Colonic mucosa (tissue), 4 donors: ENCODE measurements around the gene FLRT2. TPM values are rescaled to one million over a fixed set of nuclear protein-coding genes. Genes with fewer than 3 reads are reported as not detected.

ENCODE experiments used
- DNase-seq: peaks from one replicate; pipeline ENCODE4 v3.0.0-alpha.2; 2020
- H3K27ac ChIP-seq: fragments of 200-600 bp; one replicate; pipeline ENCODE4 v1.8.0; 2021
- H3K27me3 ChIP-seq: fragments of 200-600 bp; one replicate; pipeline ENCODE4 v1.8.0; 2021
- H3K36me3 ChIP-seq: fragments of 200-600 bp; one replicate; pipeline ENCODE4 v1.8.0; 2021
- H3K4me1 ChIP-seq: fragments of 200-600 bp; one replicate; pipeline ENCODE4 v1.8.0; 2021; ENCODE audit warnings: mild to moderate bottlenecking
- H3K4me3 ChIP-seq: fragments of 200-600 bp; one replicate; pipeline ENCODE4 v1.8.0; 2021
- H3K9ac ChIP-seq, 2 donors: one replicate each; pipeline ENCODE4 v1.7.0; 2013; ENCODE audit warnings: control low read depth in 2 of 2, low read depth in 2 of 2, low read length in 2 of 2
- H3K9me3 ChIP-seq: fragments of 200-600 bp; one replicate; pipeline ENCODE4 v1.8.0; 2021
- intact Hi-C: fragments of 100-400 bp; cut with DNase I; formaldehyde crosslinking; loops from one replicate; pipeline ENCODE4 v1.14.1; 2022
- total RNA-seq, 2 donors: library from RNA; stranded (reverse); fragmentation: NEBNext Ultra II Directional in 1 of 2; extraction: Animal tissue kit (Norgen Biotek cat#: 25700) in 1 of 2; gene quantifications; one replicate each; pipeline ENCODE4 v1.2.1, GENCODE V29; 2021
- TF ChIP-seq, protein P1 (sequence below): fragments of 200-600 bp; IDR thresholded peaks from one replicate; pipeline ENCODE4 v1.8.0; 2022; ENCODE audit warnings: antibody characterized with exemption, mild to moderate bottlenecking
- donor health status: healthy.
- donor health status: DM: no; HTN: no; CAD: no.
- donor health status: DM: no; HTN: no; CAD: no.

The FLRT2 gene
- total RNA-seq, 2 donors from 2014 or later, result 2.1 to 3.0 TPM

DNA sequence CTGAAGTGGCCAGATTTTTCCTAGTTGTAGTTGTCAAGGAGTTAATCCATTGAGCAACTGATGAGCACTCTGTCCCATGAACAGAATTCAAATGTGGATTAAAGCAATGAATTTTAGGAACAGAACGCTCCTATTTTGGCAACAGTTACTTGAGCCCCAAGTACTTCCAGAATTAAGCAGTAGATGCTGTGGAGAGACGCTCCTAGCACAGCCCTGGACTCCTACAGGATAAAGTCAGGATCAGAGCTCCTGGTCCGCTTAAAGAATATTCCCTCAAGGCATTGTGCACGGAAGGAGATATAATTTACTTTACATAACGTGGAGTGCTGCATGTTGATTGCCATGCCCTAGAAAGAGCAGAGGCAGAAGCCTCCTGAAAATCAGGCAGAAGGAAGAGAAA lies 53.4 kb downstream of the FLRT2 start:
- Histone ChIP-seq H3K4me1 (no peaks in the 10 kb centered on the region), H3K9me3 (no peaks in the 10 kb centered on the region), H3K9ac (no peak overlapping the region), H3K4me3 (no peak overlapping the region), H3K27me3 (no peaks in the 10 kb centered on the region), H3K27ac (no peak overlapping the region), H3K36me3 (no peaks in the 10 kb centered on the region)
- intact Hi-C loops, result no loop called here
- no peak for DNase-seq
- TF ChIP-seq, protein P1, sequence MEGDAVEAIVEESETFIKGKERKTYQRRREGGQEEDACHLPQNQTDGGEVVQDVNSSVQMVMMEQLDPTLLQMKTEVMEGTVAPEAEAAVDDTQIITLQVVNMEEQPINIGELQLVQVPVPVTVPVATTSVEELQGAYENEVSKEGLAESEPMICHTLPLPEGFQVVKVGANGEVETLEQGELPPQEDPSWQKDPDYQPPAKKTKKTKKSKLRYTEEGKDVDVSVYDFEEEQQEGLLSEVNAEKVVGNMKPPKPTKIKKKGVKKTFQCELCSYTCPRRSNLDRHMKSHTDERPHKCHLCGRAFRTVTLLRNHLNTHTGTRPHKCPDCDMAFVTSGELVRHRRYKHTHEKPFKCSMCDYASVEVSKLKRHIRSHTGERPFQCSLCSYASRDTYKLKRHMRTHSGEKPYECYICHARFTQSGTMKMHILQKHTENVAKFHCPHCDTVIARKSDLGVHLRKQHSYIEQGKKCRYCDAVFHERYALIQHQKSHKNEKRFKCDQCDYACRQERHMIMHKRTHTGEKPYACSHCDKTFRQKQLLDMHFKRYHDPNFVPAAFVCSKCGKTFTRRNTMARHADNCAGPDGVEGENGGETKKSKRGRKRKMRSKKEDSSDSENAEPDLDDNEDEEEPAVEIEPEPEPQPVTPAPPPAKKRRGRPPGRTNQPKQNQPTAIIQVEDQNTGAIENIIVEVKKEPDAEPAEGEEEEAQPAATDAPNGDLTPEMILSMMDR, result no peak

DNA sequence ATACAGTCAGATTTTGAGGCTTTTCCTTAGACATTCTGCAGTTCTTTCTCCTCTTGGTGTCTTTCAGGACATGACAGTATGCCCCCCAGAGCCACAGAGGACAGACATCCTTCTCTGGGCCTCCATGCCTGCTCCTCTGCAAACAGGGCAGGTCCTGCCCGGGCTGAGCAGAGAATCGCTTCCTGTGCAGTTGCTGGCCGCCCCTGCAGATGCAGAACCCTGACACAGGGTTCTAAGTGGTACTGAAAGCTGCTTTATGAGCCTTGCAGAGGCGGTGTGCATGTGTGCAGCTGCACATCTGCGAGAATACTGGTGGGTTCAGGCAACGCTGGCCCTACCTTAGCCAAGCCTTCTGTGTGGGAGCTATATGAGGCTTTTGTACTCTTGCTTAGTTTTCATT lies 54.5 kb downstream of the FLRT2 start:
- no peak for DNase-seq
- H3K9me3 ChIP-seq, result no peaks in the 10 kb centered on the region
- H3K36me3 ChIP-seq, result no peaks in the 10 kb centered on the region
- H3K27ac ChIP-seq, result no peak overlapping the region
- intact Hi-C loops, result no loop called here
- TF ChIP-seq, protein P1, result no peak
- no peaks in the 10 kb centered on the region for H3K27me3 ChIP-seq
- no peaks in the 10 kb centered on the region for H3K4me1 ChIP-seq
- H3K9ac ChIP-seq, result no peak overlapping the region
- H3K4me3 ChIP-seq, result no peak overlapping the region

GRCh38 chr14:85587151-85587711 lies 57.3 kb downstream of the FLRT2 start:
- TF ChIP-seq, protein P1, result no peak
- Histone ChIP-seq H3K9ac (no peak overlapping the region), H3K36me3 (no peaks in the 10 kb centered on the region), H3K4me1 (no peaks in the 10 kb centered on the region), H3K9me3 (no peaks in the 10 kb centered on the region), H3K27ac (no peak overlapping the region), H3K27me3 (no peaks in the 10 kb centered on the region), H3K4me3 (no peak overlapping the region)
- DNase-seq, result no peak
- intact Hi-C loops, result no loop called here

DNA sequence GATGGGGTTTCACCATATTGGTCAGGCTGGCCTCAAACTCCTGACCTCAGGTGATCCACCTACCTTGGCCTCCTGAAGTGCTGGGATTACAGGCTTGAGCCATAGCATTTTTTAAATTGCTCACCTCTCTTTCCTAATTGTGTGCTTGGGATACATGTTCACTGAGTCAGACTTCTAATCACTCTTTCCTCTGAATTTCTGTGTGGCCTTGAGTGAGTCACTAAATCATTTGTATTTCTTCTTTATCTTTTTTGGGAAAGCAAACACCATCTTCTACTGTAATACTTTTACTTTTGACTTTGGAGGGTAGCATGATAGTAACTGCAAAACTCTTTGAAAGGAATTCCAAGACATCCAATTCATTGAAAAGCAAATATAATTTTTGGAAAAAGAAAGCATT lies 60.8 kb downstream of the FLRT2 start:
- no peak overlapping the region for H3K27ac ChIP-seq
- H3K9ac ChIP-seq, result no peak overlapping the region
- no peaks in the 10 kb centered on the region for H3K4me1 ChIP-seq
- H3K27me3 ChIP-seq, result no peaks in the 10 kb centered on the region
- DNase-seq, result no peak
- no peaks in the 10 kb centered on the region for H3K36me3 ChIP-seq
- no peak overlapping the region for H3K4me3 ChIP-seq
- TF ChIP-seq, protein P1, result no peak
- no peaks in the 10 kb centered on the region for H3K9me3 ChIP-seq
- intact Hi-C loops, result no loop called here

DNA sequence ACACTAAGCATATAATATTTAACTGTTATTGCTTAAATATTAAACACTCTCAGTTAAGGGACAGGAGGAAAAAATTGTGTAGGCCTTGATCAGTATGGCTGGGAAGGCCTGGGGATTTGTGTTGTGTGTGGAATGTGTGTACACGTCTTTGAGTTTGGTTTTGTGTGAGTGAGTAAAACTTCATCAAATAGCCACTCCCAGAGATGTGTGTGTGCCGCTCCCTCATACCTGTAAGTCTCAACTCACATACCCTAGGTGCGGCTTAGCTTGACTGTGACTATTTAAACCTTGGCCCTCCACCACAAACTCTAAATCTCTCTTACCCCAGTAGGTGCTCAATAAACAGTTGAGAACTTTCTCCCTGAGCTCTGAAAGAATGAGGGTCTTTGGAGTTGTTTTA lies 64.3 kb downstream of the FLRT2 start:
- H3K27me3 ChIP-seq, result no peaks in the 10 kb centered on the region
- H3K36me3 ChIP-seq, result no peaks in the 10 kb centered on the region
- H3K4me1 ChIP-seq, result no peaks in the 10 kb centered on the region
- TF ChIP-seq, protein P1, result no peak
- no peak overlapping the region for H3K4me3 ChIP-seq
- H3K9ac ChIP-seq, result no peak overlapping the region
- DNase-seq, result no peak
- intact Hi-C loops, result no loop called here
- H3K9me3 ChIP-seq, result no peaks in the 10 kb centered on the region
- H3K27ac ChIP-seq, result no peak overlapping the region
